K562 (cell line): ENCODE data around the gene GSX2. TPM values are rescaled to one million over a fixed set of nuclear protein-coding genes. Genes with fewer than 3 reads are reported as not detected.

Experiments used
- ATAC-seq: fragments of 200-7000 bp; cut with Tn5 transposase; 3 replicates; pipeline ENCODE4 v1.9.1; 2020; ENCODE audit warnings: moderate library complexity
- BruUV-seq: library from RNA; stranded (reverse); fragments of 400-500 nt; replicated peaks from 2 replicates; lab custom pipeline; 2021; lab: Mats Ljungman, UMichigan
- CTCF ChIA-PET: fragments of 300-600 bp; formaldehyde crosslinking; extraction: SDS; loops from one replicate; lab custom pipeline; 2021; ENCODE audit warnings: low intra/inter-chr PET ratio; lab: Yijun Ruan, JAX
- POLR2A ChIA-PET: fragments of 300-600, 350-650 bp; sonication (Branson Sonifier 250); formaldehyde crosslinking; extraction: SDS; loops from one replicate; lab custom pipeline; 2021; ENCODE audit warnings: antibody characterized with exemption, inconsistent platforms; lab: Yijun Ruan, JAX
- DNase-seq, 4 experiments: peaks; one replicate each; pipeline versions ENCODE4 v3.0.0 to v3.0.0-alpha.2; 2011 to 2018; ENCODE audit warnings: low spot score in 3 of 4, mixed read lengths in 3 of 4; ENCODE audit errors: extremely low read depth in 1 of 4
- FAIRE-seq: peaks from 2 replicates; lab custom pipeline; 2011; peaks lifted over from hg19 to GRCh38; lab: Jason Lieb, UNC
- H2AFZ ChIP-seq: 2 replicates; pipeline ENCODE4 v1.6.0; 2011; ENCODE audit warnings: low read depth, low read length, control low read depth, inconsistent platforms
- H3K27ac ChIP-seq: fragments of 200-600 bp; 3 replicates; pipeline ENCODE4 v1.8.0; 2011; ENCODE audit warnings: low read depth, mild to moderate bottlenecking, control low read depth, inconsistent platforms, low read length, moderate library complexity, mixed read lengths; ENCODE audit errors: extremely low read depth
- H3K27me3 ChIP-seq, 2 experiments: fragments of 300-600 bp in 1 of 2; 2 replicates in 1 of 2; 3 replicates in 1 of 2; pipeline versions ENCODE4 v1.6.0 to v1.8.0; 2011; ENCODE audit warnings: inconsistent platforms in 2 of 2, low read length in 2 of 2, mild to moderate bottlenecking in 1 of 2, mixed read lengths in 1 of 2, moderate library complexity in 1 of 2; ENCODE audit not compliant: control insufficient read depth in 2 of 2, insufficient read depth in 2 of 2
- H3K36me3 ChIP-seq: fragments of 300-600 bp; 3 replicates; pipeline ENCODE4 v1.8.0; 2011; ENCODE audit warnings: mild to moderate bottlenecking, low read length, inconsistent platforms; ENCODE audit not compliant: control insufficient read depth, insufficient read depth
- H3K4me1 ChIP-seq, 2 experiments: fragments of 200-600 bp in 1 of 2; replicated peaks in 1 of 2; 2 replicates in 1 of 2; 3 replicates in 1 of 2; pipeline versions ENCODE4 v1.5.1 to v1.8.0; 2011; ENCODE audit warnings: inconsistent platforms in 2 of 2, low read length in 2 of 2, mild to moderate bottlenecking in 1 of 2, mixed read lengths in 1 of 2, moderate library complexity in 1 of 2; ENCODE audit not compliant: control insufficient read depth in 2 of 2, insufficient read depth in 2 of 2
- H3K4me2 ChIP-seq: 2 replicates; pipeline ENCODE4 v1.6.1; 2011; ENCODE audit warnings: low read length, control low read depth, inconsistent platforms, mixed read lengths; ENCODE audit not compliant: insufficient read depth
- H3K4me3 ChIP-seq: fragments of 200-600 bp; sonication (generic), shearing (Covaris generic); 2 replicates; pipeline ENCODE4 v1.5.1; 2016; ENCODE audit warnings: control low read depth, inconsistent platforms
- H3K79me2 ChIP-seq: fragments of 200-600 bp; 3 replicates; pipeline ENCODE4 v1.8.0; 2011; ENCODE audit warnings: low read length, inconsistent platforms; ENCODE audit not compliant: control insufficient read depth, insufficient read depth
- H3K9ac ChIP-seq, 2 experiments: 2 replicates each; pipeline versions ENCODE4 v1.6.0 to v1.6.1; 2011; ENCODE audit warnings: low read depth in 2 of 2, low read length in 2 of 2, control low read depth in 1 of 2, inconsistent platforms in 1 of 2, mild to moderate bottlenecking in 1 of 2, mixed read lengths in 1 of 2; ENCODE audit not compliant: insufficient read depth in 1 of 2
- H3K9me1 ChIP-seq: one replicate; pipeline ENCODE4 v1.6.0; 2011; ENCODE audit warnings: inconsistent platforms, mild to moderate bottlenecking, low read length, moderate library complexity; ENCODE audit not compliant: control insufficient read depth, insufficient read depth
- H3K9me3 ChIP-seq: replicated peaks from 2 replicates; pipeline ENCODE4 v1.5.1; 2011; ENCODE audit warnings: low read depth, low read length, inconsistent platforms; ENCODE audit not compliant: control insufficient read depth, insufficient read depth
- H4K20me1 ChIP-seq: replicated peaks from 2 replicates; pipeline ENCODE4 v1.6.1; 2011; ENCODE audit warnings: low read length, inconsistent platforms, mixed read lengths; ENCODE audit not compliant: control insufficient read depth, insufficient read depth
- E2F1 ChIP-seq: sonication (generic); formaldehyde crosslinking; IDR thresholded peaks from 2 replicates; pipeline ENCODE4 v1.8.1; 2023; ENCODE audit warnings: mild to moderate bottlenecking, missing genetic modification reagents, moderate library complexity
- HDAC2 ChIP-seq: fragments of 450-650 bp; IDR thresholded peaks from 2 replicates; pipeline ENCODE4 v1.6.1; 2016; ENCODE audit warnings: mild to moderate bottlenecking
- HDGF ChIP-seq: fragments of 450-650 bp; IDR thresholded peaks from 2 replicates; pipeline ENCODE4 v1.6.1; 2016
- HOMEZ ChIP-seq: fragments of 250-450 bp; sonication (Bioruptor Pico); IDR thresholded peaks from 2 replicates; pipeline ENCODE4 v1.4.0; 2020; ENCODE audit warnings: mild to moderate bottlenecking, moderate library complexity
- NCOR1 ChIP-seq: fragments of 450-650 bp; IDR thresholded peaks from 2 replicates; pipeline ENCODE4 v1.6.1; 2016; ENCODE audit warnings: mild to moderate bottlenecking, moderate library complexity
- RAD21 ChIP-seq, 2 experiments: fragments of 250-450 bp in 1 of 2; fragments of 450-650 bp in 1 of 2; sonication (Bioruptor Pico) in 1 of 2; formaldehyde crosslinking in 1 of 2; IDR thresholded peaks in 1 of 2; conservative IDR thresholded peaks in 1 of 2; 2 replicates each; pipeline versions ENCODE4 v1.4.0 to v1.8.0; 2020 to 2022; ENCODE audit warnings: mild to moderate bottlenecking in 2 of 2, moderate library complexity in 1 of 2
- RBM14 ChIP-seq: fragments of 200-400 bp; formaldehyde crosslinking; IDR thresholded peaks from 2 replicates; pipeline ENCODE4 v1.6.1; 2018; ENCODE audit warnings: low read depth, mild to moderate bottlenecking, low read length, moderate library complexity, borderline replicate concordance; ENCODE audit not compliant: insufficient read depth
- TEAD2 ChIP-seq: fragments of 450-650 bp; IDR thresholded peaks from 2 replicates; pipeline ENCODE4 v1.6.1; 2016; ENCODE audit warnings: missing genetic modification characterization, control low read depth, missing compliant biosample characterization
- USF2 ChIP-seq: sonication (generic); formaldehyde crosslinking; IDR thresholded peaks from 2 replicates; pipeline ENCODE4 v1.5.0; 2020; ENCODE audit warnings: missing genetic modification reagents
- ZBTB43 ChIP-seq: sonication (generic); formaldehyde crosslinking; IDR thresholded peaks from 2 replicates; pipeline ENCODE4 v1.8.0; 2023; ENCODE audit warnings: mild to moderate bottlenecking, missing genetic modification reagents
- ZEB2 ChIP-seq: fragments of 450-650 bp; IDR thresholded peaks from 2 replicates; pipeline ENCODE4 v1.6.1; 2016
- ZFP30 ChIP-seq: fragments of 250-450 bp; sonication (Bioruptor Pico); IDR thresholded peaks from 2 replicates; pipeline ENCODE4 v1.8.0; 2022; ENCODE audit warnings: moderate library complexity, mild to moderate bottlenecking, inconsistent platforms, borderline replicate concordance
- ZHX1 ChIP-seq: fragments of 150-350 bp; conservative IDR thresholded peaks from 2 replicates; pipeline ENCODE4 v1.6.1; 2014; ENCODE audit warnings: low read length
- ZNF75A ChIP-seq: fragments of 450-650 bp; formaldehyde crosslinking; IDR thresholded peaks from 2 replicates; pipeline ENCODE4 v1.4.0; 2020; ENCODE audit warnings: mild to moderate bottlenecking
- in situ Hi-C: fragments of 300-500 bp; cut with MboI; formaldehyde crosslinking; loops from 4 replicates; pipeline ENCODE4 v1.15.0; 2018; ENCODE audit warnings: inconsistent platforms, mixed read lengths
- intact Hi-C: fragments of 100-400 bp; cut with micrococcal nuclease; formaldehyde crosslinking; loops from 2 replicates; pipeline ENCODE4 v1.14.2; 2022
- polyA plus RNA-seq, 8 experiments: library from polyadenylated mRNA; depleted of rRNA in 4 of 8; stranded (reverse) in 5 of 8; unstranded in 3 of 8; fragments of >200 nt; fragmentation: Nextera tagmentation in 2 of 8; fragmentation: Illumina TruSeq in 1 of 8; extraction: Ambion mirVana in 2 of 8; extraction: Trizol in 1 of 8; gene quantifications; 2 replicates each; pipeline versions ENCODE4 v1.2.1 to v1.2.3, GENCODE V29; 2011 to 2014; ENCODE audit warnings: inconsistent platforms in 1 of 8, missing spikeins in 1 of 8
- total RNA-seq, 7 experiments: library from RNA; depleted of rRNA in 6 of 7; stranded (reverse); fragments of >200 nt in 6 of 7; fragmentation: Illumina TruSeq in 2 of 7; extraction: Trizol in 2 of 7; gene quantifications; 2 replicates each; pipeline versions ENCODE4 v1.2.1 to v1.2.3, GENCODE V29; 2011 to 2021; ENCODE audit warnings: low replicate concordance in 1 of 7

Gene GSX2
- total and polyA plus RNA-seq, 9 of the 15 experiments (the other 6 are each of a cell fraction or from before 2014, with no cell fraction given) = not detected

- no peak for TF ChIP-seq HOMEZ (CRISPR knock-in tag)
- no peak for TF ChIP-seq HDGF
Measured at GRCh38 chr4:54055494-54055893, 44.5 kb upstream of the GSX2 start (continued).

- POLR2A ChIA-PET = interaction anchor here (1.4 to 1.5 kb wide), 2 partner anchors 16 to 29 kb away, joined by 3 to 4 read pairs; no protein-coding TSS in a partner anchor
- Histone ChIP-seq H3K27ac (no peak overlapping the region), H3K4me3 (no peak overlapping the region), H3K9me1 (no peaks in the 10 kb centered on the region), H3K79me2 (peaks cover 65% of the 10 kb centered on the region), H3K27me3 (no peaks in the 10 kb centered on the region), H3K4me2 (no peak overlapping the region), H3K36me3 (no peaks in the 10 kb centered on the region), H3K9ac (no peak overlapping the region), H2AFZ (no peak overlapping the region), H3K4me1 (peaks cover 0 to 4% of the 10 kb centered on the region in 2 experiments; a peak in 2 of 5 replicates), H4K20me1 (peaks cover 4% of the 10 kb centered on the region; the same call in 1 of the 2 replicates), H3K9me3 (no peaks in the 10 kb centered on the region)
- BruUV-seq = no TSS peak
- ATAC-seq (no peak), DNase-seq (no peak), FAIRE-seq (no peak)
- CTCF ChIA-PET = no interaction called here
- in situ Hi-C loops = no loop called here
- intact Hi-C loops = no loop called here
- no peak for TF ChIP-seq ZNF75A (CRISPR knock-in tag)
- TF ChIP-seq ZBTB43 (CRISPR knock-in tag) = no peak
- no peak for TF ChIP-seq ZHX1
- TF ChIP-seq E2F1 (CRISPR knock-in tag) = no peak
- TF ChIP-seq USF2 = no peak
- no peak for TF ChIP-seq ZEB2
- TF ChIP-seq TEAD2 = no peak
- TF ChIP-seq ZFP30 (CRISPR knock-in tag) = no peak
- no peak for TF ChIP-seq HDAC2
- TF ChIP-seq NCOR1 = no peak
- TF ChIP-seq RAD21 (CRISPR knock-in tag; conservative IDR thresholded peaks at IDR 0.05 in 1 of 2, IDR thresholded peaks at IDR 0.05 in 1 of 2) = no peak
- TF ChIP-seq RBM14 = no peak
Measured at GRCh38 chr4:54056360-54056759, 43.6 kb upstream of the GSX2 start.
